ENCODE data around the gene DNAH2. TPM values are rescaled to one million over a fixed set of nuclear protein-coding genes. Genes with fewer than 3 reads are reported as not detected.
A peak's percentile ranks its signal among the peaks of the same experiment; 100 is the strongest.

DNAH2 gene
- total and polyA plus RNA-seq, 2 of the 13 experiments (the other 11 are each of a cell fraction or from before 2014, with no cell fraction given), result not detected

DNA sequence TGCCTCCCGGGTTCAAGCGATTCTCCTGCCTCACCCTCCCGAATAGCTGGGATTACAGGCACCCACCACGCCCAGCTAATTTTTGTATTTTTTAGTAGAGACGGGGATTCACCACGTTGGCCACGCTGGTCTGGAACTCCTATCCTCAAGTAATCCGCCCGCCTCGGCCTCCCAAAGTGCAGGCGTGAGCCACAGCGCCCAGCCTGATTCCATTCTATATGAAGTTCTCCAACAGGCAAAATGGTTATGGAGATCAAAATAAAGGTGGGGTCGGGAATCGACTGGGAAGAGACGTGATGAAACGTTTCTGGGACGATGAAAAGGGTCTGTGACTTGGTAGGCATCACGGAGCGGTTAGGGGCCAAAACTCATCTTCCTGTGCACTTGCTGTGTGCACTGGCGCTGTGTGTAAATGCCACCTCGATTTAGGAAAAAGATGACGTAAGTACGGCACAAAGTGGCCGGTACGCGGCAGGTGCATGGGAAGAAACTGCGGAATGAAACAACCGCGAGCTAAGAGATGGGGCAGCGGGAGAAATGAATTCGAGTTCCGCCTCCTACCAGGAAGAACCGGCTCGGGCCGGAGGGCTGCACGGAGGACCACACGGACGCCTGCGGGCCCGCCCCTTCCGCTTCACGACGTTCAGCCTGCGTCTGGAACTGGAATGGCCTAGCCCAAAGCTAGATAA lies 31.9 kb upstream of the DNAH2 start (continued):
- TF ChIP-seq MIER3 (CRISPR knock-in tag; IDR thresholded peaks at IDR 0.05; ENCODE audit: borderline replicate concordance) (no peak), SMARCE1 (IDR thresholded peaks at IDR 0.05; ENCODE audit: borderline replicate concordance) (no peak), JUND (CRISPR knock-in tag; IDR thresholded peaks at IDR 0.05) (no peak), RFX3 (CRISPR knock-in tag; IDR thresholded peaks at IDR 0.05) (no peak), ZNF468 (CRISPR knock-in tag; IDR thresholded peaks at IDR 0.05) (no peak), FOXA3 (CRISPR knock-in tag; IDR thresholded peaks at IDR 0.05) (no peak), NCOA1 (CRISPR knock-in tag; IDR thresholded peaks at IDR 0.05) (no peak), CBX2 (IDR thresholded peaks at IDR 0.05; ENCODE audit: low read depth, low read length) (no peak), CBX2 (CRISPR knock-in tag; IDR thresholded peaks at IDR 0.05; ENCODE audit: low read depth) (no peak), KDM3A (CRISPR knock-in tag; IDR thresholded peaks at IDR 0.05; ENCODE audit: low read depth) (0 out of 2 replicates have a peak, but pooled peaks have one; percentile 12)
- TF ChIP-seq, protein P1, sequence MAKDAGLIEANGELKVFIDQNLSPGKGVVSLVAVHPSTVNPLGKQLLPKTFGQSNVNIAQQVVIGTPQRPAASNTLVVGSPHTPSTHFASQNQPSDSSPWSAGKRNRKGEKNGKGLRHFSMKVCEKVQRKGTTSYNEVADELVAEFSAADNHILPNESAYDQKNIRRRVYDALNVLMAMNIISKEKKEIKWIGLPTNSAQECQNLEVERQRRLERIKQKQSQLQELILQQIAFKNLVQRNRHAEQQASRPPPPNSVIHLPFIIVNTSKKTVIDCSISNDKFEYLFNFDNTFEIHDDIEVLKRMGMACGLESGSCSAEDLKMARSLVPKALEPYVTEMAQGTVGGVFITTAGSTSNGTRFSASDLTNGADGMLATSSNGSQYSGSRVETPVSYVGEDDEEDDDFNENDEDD (CRISPR knock-in tag; IDR thresholded peaks at IDR 0.05; ENCODE audit: borderline replicate concordance), result peak; percentile 66; the same call in 1 of the 2 replicates
- TF ChIP-seq, protein P2, sequence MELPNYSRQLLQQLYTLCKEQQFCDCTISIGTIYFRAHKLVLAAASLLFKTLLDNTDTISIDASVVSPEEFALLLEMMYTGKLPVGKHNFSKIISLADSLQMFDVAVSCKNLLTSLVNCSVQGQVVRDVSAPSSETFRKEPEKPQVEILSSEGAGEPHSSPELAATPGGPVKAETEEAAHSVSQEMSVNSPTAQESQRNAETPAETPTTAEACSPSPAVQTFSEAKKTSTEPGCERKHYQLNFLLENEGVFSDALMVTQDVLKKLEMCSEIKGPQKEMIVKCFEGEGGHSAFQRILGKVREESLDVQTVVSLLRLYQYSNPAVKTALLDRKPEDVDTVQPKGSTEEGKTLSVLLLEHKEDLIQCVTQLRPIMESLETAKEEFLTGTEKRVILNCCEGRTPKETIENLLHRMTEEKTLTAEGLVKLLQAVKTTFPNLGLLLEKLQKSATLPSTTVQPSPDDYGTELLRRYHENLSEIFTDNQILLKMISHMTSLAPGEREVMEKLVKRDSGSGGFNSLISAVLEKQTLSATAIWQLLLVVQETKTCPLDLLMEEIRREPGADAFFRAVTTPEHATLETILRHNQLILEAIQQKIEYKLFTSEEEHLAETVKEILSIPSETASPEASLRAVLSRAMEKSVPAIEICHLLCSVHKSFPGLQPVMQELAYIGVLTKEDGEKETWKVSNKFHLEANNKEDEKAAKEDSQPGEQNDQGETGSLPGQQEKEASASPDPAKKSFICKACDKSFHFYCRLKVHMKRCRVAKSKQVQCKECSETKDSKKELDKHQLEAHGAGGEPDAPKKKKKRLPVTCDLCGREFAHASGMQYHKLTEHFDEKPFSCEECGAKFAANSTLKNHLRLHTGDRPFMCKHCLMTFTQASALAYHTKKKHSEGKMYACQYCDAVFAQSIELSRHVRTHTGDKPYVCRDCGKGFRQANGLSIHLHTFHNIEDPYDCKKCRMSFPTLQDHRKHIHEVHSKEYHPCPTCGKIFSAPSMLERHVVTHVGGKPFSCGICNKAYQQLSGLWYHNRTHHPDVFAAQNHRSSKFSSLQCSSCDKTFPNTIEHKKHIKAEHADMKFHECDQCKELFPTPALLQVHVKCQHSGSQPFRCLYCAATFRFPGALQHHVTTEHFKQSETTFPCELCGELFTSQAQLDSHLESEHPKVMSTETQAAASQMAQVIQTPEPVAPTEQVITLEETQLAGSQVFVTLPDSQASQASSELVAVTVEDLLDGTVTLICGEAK (IDR thresholded peaks at IDR 0.05), result no peak
- TF ChIP-seq, protein P2 (CRISPR knock-in tag; IDR thresholded peaks at IDR 0.05), result no peak; the same call in 1 of the 2 replicates
- TF ChIP-seq, protein P3, sequence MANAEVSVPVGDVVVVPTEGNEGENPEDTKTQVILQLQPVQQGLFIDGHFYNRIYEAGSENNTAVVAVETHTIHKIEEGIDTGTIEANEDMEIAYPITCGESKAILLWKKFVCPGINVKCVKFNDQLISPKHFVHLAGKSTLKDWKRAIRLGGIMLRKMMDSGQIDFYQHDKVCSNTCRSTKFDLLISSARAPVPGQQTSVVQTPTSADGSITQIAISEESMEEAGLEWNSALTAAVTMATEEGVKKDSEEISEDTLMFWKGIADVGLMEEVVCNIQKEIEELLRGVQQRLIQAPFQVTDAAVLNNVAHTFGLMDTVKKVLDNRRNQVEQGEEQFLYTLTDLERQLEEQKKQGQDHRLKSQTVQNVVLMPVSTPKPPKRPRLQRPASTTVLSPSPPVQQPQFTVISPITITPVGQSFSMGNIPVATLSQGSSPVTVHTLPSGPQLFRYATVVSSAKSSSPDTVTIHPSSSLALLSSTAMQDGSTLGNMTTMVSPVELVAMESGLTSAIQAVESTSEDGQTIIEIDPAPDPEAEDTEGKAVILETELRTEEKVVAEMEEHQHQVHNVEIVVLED (CRISPR knock-in tag; IDR thresholded peaks at IDR 0.05; ENCODE audit: borderline replicate concordance), result peak; percentile 79; the same call in 1 of the 2 replicates
- TF ChIP-seq, protein P4, sequence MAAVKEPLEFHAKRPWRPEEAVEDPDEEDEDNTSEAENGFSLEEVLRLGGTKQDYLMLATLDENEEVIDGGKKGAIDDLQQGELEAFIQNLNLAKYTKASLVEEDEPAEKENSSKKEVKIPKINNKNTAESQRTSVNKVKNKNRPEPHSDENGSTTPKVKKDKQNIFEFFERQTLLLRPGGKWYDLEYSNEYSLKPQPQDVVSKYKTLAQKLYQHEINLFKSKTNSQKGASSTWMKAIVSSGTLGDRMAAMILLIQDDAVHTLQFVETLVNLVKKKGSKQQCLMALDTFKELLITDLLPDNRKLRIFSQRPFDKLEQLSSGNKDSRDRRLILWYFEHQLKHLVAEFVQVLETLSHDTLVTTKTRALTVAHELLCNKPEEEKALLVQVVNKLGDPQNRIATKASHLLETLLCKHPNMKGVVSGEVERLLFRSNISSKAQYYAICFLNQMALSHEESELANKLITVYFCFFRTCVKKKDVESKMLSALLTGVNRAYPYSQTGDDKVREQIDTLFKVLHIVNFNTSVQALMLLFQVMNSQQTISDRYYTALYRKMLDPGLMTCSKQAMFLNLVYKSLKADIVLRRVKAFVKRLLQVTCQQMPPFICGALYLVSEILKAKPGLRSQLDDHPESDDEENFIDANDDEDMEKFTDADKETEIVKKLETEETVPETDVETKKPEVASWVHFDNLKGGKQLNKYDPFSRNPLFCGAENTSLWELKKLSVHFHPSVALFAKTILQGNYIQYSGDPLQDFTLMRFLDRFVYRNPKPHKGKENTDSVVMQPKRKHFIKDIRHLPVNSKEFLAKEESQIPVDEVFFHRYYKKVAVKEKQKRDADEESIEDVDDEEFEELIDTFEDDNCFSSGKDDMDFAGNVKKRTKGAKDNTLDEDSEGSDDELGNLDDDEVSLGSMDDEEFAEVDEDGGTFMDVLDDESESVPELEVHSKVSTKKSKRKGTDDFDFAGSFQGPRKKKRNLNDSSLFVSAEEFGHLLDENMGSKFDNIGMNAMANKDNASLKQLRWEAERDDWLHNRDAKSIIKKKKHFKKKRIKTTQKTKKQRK (IDR thresholded peaks at IDR 0.05; ENCODE audit: low read length), result no peak
